Measurements from ENCODE around the gene FAM114A2. TPM values are rescaled to one million over a fixed set of nuclear protein-coding genes. Genes with fewer than 3 reads are reported as not detected.

The FAM114A2 gene
- total RNA-seq, 1 experiment from 2014 or later: 19.8 TPM

DNA sequence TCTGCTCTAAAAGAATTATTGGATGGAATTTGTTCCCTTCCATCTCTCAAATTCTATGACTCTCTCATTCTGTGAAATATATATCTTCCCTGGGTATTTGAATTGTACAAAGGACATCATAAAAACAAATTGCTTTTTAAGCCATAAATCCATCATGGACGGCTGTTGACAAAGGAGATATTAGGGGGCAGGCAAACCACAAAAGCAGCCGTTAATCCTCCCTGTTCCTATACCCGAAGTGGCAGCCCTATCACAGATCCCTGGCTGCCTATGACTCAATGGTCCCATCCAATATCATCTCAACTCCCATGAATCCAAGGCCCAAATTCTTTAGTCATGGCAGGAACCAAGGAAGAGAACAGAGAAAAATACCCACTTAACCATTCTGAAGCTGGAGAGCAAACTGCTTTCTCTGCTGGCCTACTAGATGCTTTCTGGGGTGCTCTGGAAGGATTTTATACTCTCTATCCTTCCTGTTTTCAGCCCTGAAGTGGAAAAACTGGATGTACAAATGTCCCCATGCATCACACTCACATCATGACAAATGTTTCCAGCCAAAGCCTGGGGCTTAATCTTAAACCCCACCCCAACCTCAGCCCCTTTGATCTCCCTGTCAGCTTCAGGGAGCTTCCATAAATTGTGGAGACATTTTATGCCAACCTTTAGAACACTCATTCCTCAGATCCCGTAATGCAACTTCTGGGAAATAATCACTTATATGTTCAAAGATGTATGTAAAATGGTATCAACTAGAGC is 59.5 kb downstream of the FAM114A2 start (continued):
- TF ChIP-seq POLR2A (IDR thresholded peaks at IDR 0.05; ENCODE audit: borderline replicate concordance, extremely low read depth, insufficient read depth, insufficient read length) (no peak), SIN3A (IDR thresholded peaks at IDR 0.05; ENCODE audit: low read depth) (no peak), CBX3 (IDR thresholded peaks at IDR 0.05; ENCODE audit: low read depth) (no peak), CEBPB (IDR thresholded peaks at IDR 0.05; ENCODE audit: low read depth) (no peak), POLR2AphosphoS5 (IDR thresholded peaks at IDR 0.05; ENCODE audit: low read depth, low read length) (no peak), ATF3 (IDR thresholded peaks at IDR 0.05) (no peak), ZBTB33 (IDR thresholded peaks at IDR 0.05; ENCODE audit: extremely low read depth, insufficient replicate concordance, low read length) (no peak)

DNA sequence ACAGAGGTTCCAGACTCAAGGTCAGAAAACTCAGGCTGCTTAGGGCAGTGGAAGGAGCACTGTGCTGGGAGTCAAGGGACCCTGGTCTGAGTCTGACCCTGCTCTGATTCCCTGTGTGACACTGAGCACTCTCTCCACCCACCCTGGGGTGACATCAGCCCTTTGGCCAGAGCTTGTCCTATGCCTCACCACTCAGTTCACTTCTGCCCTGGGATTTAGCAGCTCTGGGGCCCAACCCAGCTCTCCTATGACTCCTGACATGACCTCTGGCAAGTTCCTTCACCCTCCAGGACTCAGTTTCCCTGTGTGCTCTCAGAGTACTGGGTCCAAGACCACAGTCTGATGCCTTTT is 63.9 kb downstream of the FAM114A2 start:
- RAD21 ChIA-PET (ENCODE audit: low non-redundant PET in 1 of 2, low total read pairs in 2 of 2, uncharacterized antibody in 2 of 2, unreplicated experiment in 2 of 2): interaction anchor here (0.6 to 1.8 kb wide), 8 partner anchors 64 to 657 kb away, joined by 3 to 5 read pairs (median 4); partner anchors contain the start of genes FAM114A2 (in 1 of the 2) and MFAP3 (in 1 of the 2)

More for the DNA sequence above, 63.9 kb downstream of the FAM114A2 start:
- Histone ChIP-seq H3K9ac (ENCODE audit: low read length) (no peak overlapping the region), H3K9me2 (ENCODE audit: insufficient read depth) (no peaks in the 10 kb centered on the region), H3K9me3 (ENCODE audit: control insufficient read depth in 1 of 2, insufficient read depth in 1 of 2, low read depth in 1 of 2, low read length in 2 of 2) (no peaks in the 10 kb centered on the region), H3K36me3 (ENCODE audit: control insufficient read depth in 1 of 2, insufficient read depth in 2 of 2, low read length in 2 of 2) (no peaks in the 10 kb centered on the region), H3K27ac (ENCODE audit: low read depth, low read length) (no peak overlapping the region), H3K4me2 (ENCODE audit: low read length) (no peak overlapping the region), H3K4me3 (replicated peaks in 1 of 2; ENCODE audit: low read depth in 1 of 2, low read length in 2 of 2) (no peak overlapping the region), H4K20me1 (ENCODE audit: insufficient read depth) (no peaks in the 10 kb centered on the region), H3K79me2 (ENCODE audit: insufficient read depth, low read length) (no peaks in the 10 kb centered on the region), H3K27me3 (ENCODE audit: insufficient read depth, low read length) (0 out of 2 replicates have a peak, but pooled peaks cover 3% of the 10 kb centered on the region), H2AFZ (ENCODE audit: low read depth, low read length, poor library complexity, severe bottlenecking) (no peak overlapping the region), H3K4me1 (ENCODE audit: control insufficient read depth in 1 of 2, insufficient read depth in 2 of 2, low read length in 2 of 2) (no peaks in the 10 kb centered on the region)
- no TSS peak for BruUV-seq (replicated peaks)
- ATAC-seq (peak; percentile 33), DNase-seq (ENCODE audit: low read depth, low spot score) (no peak)
- CTCF ChIA-PET: interaction anchor here (0.5 to 4.5 kb wide), 13 partner anchors 10 to 1442 kb away, joined by 3 to 31 read pairs (median 4); partner anchors contain the start of gene GALNT10
- POLR2A ChIA-PET: no interaction called here
- no peak for TF ChIP-seq CBX3 (IDR thresholded peaks at IDR 0.05; ENCODE audit: low read depth)
- intact Hi-C loops (cut with micrococcal nuclease): loop anchor here (1.0 to 5.0 kb wide), 6 partner anchors 98 to 666 kb away; no protein-coding TSS in a partner anchor
